ENCODE measurements around the gene PCDHA6.

DNA sequence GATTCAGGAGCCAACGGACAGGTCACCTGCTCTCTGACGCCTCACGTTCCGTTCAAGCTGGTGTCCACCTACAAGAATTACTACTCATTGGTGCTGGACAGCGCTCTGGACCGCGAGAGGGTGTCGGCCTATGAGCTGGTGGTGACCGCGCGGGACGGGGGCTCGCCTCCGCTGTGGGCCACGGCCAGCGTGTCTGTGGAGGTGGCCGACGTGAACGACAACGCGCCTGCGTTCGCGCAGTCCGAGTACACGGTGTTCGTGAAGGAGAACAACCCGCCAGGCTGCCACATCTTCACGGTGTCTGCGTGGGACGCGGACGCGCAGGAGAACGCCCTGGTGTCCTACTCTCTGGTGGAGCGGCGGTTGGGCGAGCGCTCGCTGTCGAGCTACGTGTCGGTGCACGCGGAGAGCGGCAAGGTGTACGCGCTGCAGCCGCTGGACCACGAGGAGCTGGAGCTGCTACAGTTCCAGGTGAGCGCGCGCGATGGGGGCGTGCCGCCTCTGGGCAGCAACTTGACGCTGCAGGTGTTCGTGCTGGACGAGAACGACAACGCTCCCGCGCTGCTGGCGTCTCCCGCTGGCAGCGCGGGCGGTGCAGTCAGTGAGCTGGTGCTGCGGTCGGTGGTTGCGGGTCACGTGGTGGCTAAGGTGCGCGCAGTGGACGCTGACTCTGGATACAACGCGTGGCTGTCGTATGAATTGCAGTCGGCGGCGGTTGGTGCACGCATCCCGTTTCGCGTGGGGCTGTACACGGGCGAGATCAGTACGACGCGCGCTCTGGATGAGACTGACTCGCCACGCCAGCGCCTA is 29.6 kb downstream of the PCDHA6 start:
- TF ChIP-seq, protein P1, sequence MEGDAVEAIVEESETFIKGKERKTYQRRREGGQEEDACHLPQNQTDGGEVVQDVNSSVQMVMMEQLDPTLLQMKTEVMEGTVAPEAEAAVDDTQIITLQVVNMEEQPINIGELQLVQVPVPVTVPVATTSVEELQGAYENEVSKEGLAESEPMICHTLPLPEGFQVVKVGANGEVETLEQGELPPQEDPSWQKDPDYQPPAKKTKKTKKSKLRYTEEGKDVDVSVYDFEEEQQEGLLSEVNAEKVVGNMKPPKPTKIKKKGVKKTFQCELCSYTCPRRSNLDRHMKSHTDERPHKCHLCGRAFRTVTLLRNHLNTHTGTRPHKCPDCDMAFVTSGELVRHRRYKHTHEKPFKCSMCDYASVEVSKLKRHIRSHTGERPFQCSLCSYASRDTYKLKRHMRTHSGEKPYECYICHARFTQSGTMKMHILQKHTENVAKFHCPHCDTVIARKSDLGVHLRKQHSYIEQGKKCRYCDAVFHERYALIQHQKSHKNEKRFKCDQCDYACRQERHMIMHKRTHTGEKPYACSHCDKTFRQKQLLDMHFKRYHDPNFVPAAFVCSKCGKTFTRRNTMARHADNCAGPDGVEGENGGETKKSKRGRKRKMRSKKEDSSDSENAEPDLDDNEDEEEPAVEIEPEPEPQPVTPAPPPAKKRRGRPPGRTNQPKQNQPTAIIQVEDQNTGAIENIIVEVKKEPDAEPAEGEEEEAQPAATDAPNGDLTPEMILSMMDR (IDR thresholded peaks at IDR 0.05), result no peak
- TF ChIP-seq POLR2A (IDR thresholded peaks at IDR 0.05), result no peak
